GM23338 (cell line): ENCODE measurements around the gene ZNF609. TPM values are rescaled to one million over a fixed set of nuclear protein-coding genes. Genes with fewer than 3 reads are reported as not detected.
A peak's percentile ranks its signal among the peaks of the same experiment; 100 is the strongest.

ENCODE experiments used
- ATAC-seq: fragments of 200-7000 bp; cut with Tn5 transposase; 3 replicates; pipeline ENCODE4 v1.9.1; 2020
- DNase-seq: peaks from one replicate; pipeline ENCODE4 v3.0.0-alpha.2; 2015; ENCODE audit warnings: low spot score
- H2AFZ ChIP-seq: fragments of 200-600 bp; sonication (generic); 2 replicates; pipeline ENCODE4 v1.8.0; 2016; ENCODE audit warnings: antibody characterized with exemption, mild to moderate bottlenecking, moderate library complexity
- H3F3A ChIP-seq: fragments of 200-600 bp; sonication (generic); replicated peaks from 2 replicates; pipeline ENCODE4 v1.8.0; 2017; ENCODE audit warnings: antibody characterized with exemption, mixed run types, low read depth
- H3K27ac ChIP-seq: fragments of 200-600 bp; sonication (generic); 2 replicates; pipeline ENCODE4 v1.6.1; 2016; ENCODE audit warnings: low read depth
- H3K27me3 ChIP-seq: fragments of 200-600 bp; sonication (generic); 2 replicates; pipeline ENCODE4 v1.8.0; 2016; ENCODE audit warnings: mild to moderate bottlenecking, mixed run types, moderate library complexity; ENCODE audit not compliant: insufficient read depth
- H3K36me3 ChIP-seq: fragments of 200-600 bp; sonication (generic); 2 replicates; pipeline ENCODE4 v1.8.0; 2016; ENCODE audit warnings: mild to moderate bottlenecking; ENCODE audit not compliant: insufficient read depth
- H3K4me1 ChIP-seq: fragments of 200-600 bp; sonication (generic); 2 replicates; pipeline ENCODE4 v1.8.0; 2016; ENCODE audit warnings: mild to moderate bottlenecking, moderate library complexity; ENCODE audit not compliant: insufficient read depth
- H3K4me2 ChIP-seq: fragments of 200-600 bp; sonication (generic); 2 replicates; pipeline ENCODE4 v1.7.1; 2017; ENCODE audit warnings: mixed run types
- H3K4me3 ChIP-seq: fragments of 200-600 bp; sonication (generic); 2 replicates; pipeline ENCODE4 v1.6.1; 2016; ENCODE audit warnings: mixed run types
- H3K79me2 ChIP-seq: fragments of 200-600 bp; sonication (generic); replicated peaks from 2 replicates; pipeline ENCODE4 v1.8.0; 2017; ENCODE audit warnings: mild to moderate bottlenecking; ENCODE audit not compliant: insufficient read depth
- H3K9me2 ChIP-seq: fragments of 200-600 bp; sonication (generic); 2 replicates; pipeline ENCODE4 v1.8.0; 2017; ENCODE audit not compliant: insufficient read depth
- H4K20me1 ChIP-seq: fragments of 200-600 bp; sonication (generic); replicated peaks from 2 replicates; pipeline ENCODE4 v1.8.0; 2017; ENCODE audit warnings: mild to moderate bottlenecking; ENCODE audit not compliant: insufficient read depth
- H3K27ac Mint-ChIP-seq: 2 replicates; pipeline ENCODE4 v1.8.0; 2020; ENCODE audit warnings: inconsistent platforms, mild to moderate bottlenecking, moderate library complexity, mixed read lengths
- H3K27me3 Mint-ChIP-seq: 3 replicates; pipeline ENCODE4 v1.8.0; 2022; ENCODE audit warnings: low read depth, mild to moderate bottlenecking, moderate library complexity, mixed read lengths, inconsistent platforms; ENCODE audit not compliant: insufficient read depth, poor library complexity
- H3K36me3 Mint-ChIP-seq: 3 replicates; pipeline ENCODE4 v1.8.0; 2021; ENCODE audit warnings: low read depth, mild to moderate bottlenecking, inconsistent platforms, moderate library complexity, mixed read lengths
- H3K4me1 Mint-ChIP-seq: 3 replicates; pipeline ENCODE4 v1.8.0; 2020; ENCODE audit warnings: mild to moderate bottlenecking, inconsistent platforms, mixed read lengths
- H3K4me3 Mint-ChIP-seq: 3 replicates; pipeline ENCODE4 v1.8.0; 2021; ENCODE audit warnings: moderate library complexity, mild to moderate bottlenecking, inconsistent platforms, mixed read lengths
- H3K9me3 Mint-ChIP-seq: 3 replicates; pipeline ENCODE4 v1.8.0; 2020; ENCODE audit warnings: moderate library complexity, mild to moderate bottlenecking, inconsistent platforms, mixed read lengths
- CREB1 ChIP-seq: fragments of 250-450 bp; sonication (Bioruptor Pico); IDR thresholded peaks from 2 replicates; pipeline ENCODE4 v1.5.0; 2020; ENCODE audit warnings: low read depth, mild to moderate bottlenecking, moderate library complexity
- CTCF ChIP-seq, 2 experiments: fragments of 200-600 bp in 1 of 2; sonication (generic) in 1 of 2; conservative IDR thresholded peaks; 2 replicates each; pipeline versions ENCODE4 v1.5.1 to v1.6.1; 2016 to 2017; ENCODE audit warnings: antibody characterized with exemption in 2 of 2, low read depth in 2 of 2, mild to moderate bottlenecking in 2 of 2, moderate library complexity in 1 of 2
- EZH2 ChIP-seq: fragments of 200-600 bp; sonication (generic); IDR thresholded peaks from one replicate; pipeline ENCODE4 v1.8.0; 2017; ENCODE audit warnings: antibody characterized with exemption, mild to moderate bottlenecking, low read depth; ENCODE audit not compliant: unreplicated experiment
- NANOG ChIP-seq: IDR thresholded peaks from 2 replicates; pipeline ENCODE4 v1.6.1; 2016; ENCODE audit warnings: antibody characterized with exemption, borderline replicate concordance
- POLR2AphosphoS5 ChIP-seq: IDR thresholded peaks from 2 replicates; pipeline ENCODE4 v1.6.1; 2016; ENCODE audit warnings: antibody characterized with exemption, low read depth
- ZNF114 ChIP-seq: fragments of 250-450 bp; sonication (Bioruptor Pico); IDR thresholded peaks from 2 replicates; pipeline ENCODE4 v1.5.0; 2020; ENCODE audit warnings: mild to moderate bottlenecking, moderate library complexity
- ZNF331 ChIP-seq: fragments of 250-450 bp; sonication (Bioruptor Pico); IDR thresholded peaks from 2 replicates; pipeline ENCODE4 v1.5.0; 2020; ENCODE audit warnings: low read depth, mild to moderate bottlenecking, moderate library complexity
- polyA plus RNA-seq: library from polyadenylated mRNA; unstranded; fragments of >200 nt; fragmentation: Nextera tagmentation; extraction: Ambion mirVana; gene quantifications from 2 replicates; pipeline ENCODE4 v1.2.1, GENCODE V29; 2016
- total RNA-seq: library from RNA; depleted of rRNA; stranded (reverse); fragments of >200 nt; shearing (Covaris generic); gene quantifications from 2 replicates; pipeline ENCODE4 v1.2.3, GENCODE V29; 2014
- TF ChIP-seq, protein P1 (sequence below): IDR thresholded peaks from one replicate; pipeline ENCODE4 v1.6.1; 2018; ENCODE audit warnings: antibody characterized with exemption; ENCODE audit not compliant: unreplicated experiment
- TF ChIP-seq, protein P2 (sequence below): IDR thresholded peaks from 2 replicates; pipeline ENCODE4 v1.6.1; 2016; ENCODE audit warnings: antibody characterized with exemption

ZNF609 gene
- total and polyA plus RNA-seq, 2 experiments from 2014 or later, result 26.4 to 40.2 TPM

- peak; percentile 31 for TF ChIP-seq POLR2AphosphoS5
- TF ChIP-seq, protein P1, sequence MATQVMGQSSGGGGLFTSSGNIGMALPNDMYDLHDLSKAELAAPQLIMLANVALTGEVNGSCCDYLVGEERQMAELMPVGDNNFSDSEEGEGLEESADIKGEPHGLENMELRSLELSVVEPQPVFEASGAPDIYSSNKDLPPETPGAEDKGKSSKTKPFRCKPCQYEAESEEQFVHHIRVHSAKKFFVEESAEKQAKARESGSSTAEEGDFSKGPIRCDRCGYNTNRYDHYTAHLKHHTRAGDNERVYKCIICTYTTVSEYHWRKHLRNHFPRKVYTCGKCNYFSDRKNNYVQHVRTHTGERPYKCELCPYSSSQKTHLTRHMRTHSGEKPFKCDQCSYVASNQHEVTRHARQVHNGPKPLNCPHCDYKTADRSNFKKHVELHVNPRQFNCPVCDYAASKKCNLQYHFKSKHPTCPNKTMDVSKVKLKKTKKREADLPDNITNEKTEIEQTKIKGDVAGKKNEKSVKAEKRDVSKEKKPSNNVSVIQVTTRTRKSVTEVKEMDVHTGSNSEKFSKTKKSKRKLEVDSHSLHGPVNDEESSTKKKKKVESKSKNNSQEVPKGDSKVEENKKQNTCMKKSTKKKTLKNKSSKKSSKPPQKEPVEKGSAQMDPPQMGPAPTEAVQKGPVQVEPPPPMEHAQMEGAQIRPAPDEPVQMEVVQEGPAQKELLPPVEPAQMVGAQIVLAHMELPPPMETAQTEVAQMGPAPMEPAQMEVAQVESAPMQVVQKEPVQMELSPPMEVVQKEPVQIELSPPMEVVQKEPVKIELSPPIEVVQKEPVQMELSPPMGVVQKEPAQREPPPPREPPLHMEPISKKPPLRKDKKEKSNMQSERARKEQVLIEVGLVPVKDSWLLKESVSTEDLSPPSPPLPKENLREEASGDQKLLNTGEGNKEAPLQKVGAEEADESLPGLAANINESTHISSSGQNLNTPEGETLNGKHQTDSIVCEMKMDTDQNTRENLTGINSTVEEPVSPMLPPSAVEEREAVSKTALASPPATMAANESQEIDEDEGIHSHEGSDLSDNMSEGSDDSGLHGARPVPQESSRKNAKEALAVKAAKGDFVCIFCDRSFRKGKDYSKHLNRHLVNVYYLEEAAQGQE, result no peak
- TF ChIP-seq CREB1, result no peak
- no peak for TF ChIP-seq ZNF114 (CRISPR knock-in tag)
- no peak for TF ChIP-seq NANOG
- no peak for TF ChIP-seq ZNF331 (CRISPR knock-in tag)
- peaks cover 16% of the 10 kb centered on the region for H4K20me1 ChIP-seq
- peak overlapping the region; percentile 86 for H3K27ac ChIP-seq
- DNase-seq (peak; percentile 66), ATAC-seq (peak; percentile 59)
- H3K36me3 ChIP-seq, result peaks cover 45% of the 10 kb centered on the region
- peaks cover 17% of the 10 kb centered on the region for H3K4me1 ChIP-seq
- peaks cover 23% of the 10 kb centered on the region for H3K4me1 Mint-ChIP-seq
- H3K4me3 ChIP-seq, result peak overlapping the region; percentile 34; the same call in 1 of the 2 replicates
- H3K27me3 ChIP-seq, result no peaks in the 10 kb centered on the region
- H3F3A ChIP-seq, result peaks cover 58% of the 10 kb centered on the region
- no peaks in the 10 kb centered on the region for H3K9me2 ChIP-seq
- peak overlapping the region; percentile 73 for H3K4me2 ChIP-seq
- H3K27me3 Mint-ChIP-seq, result peaks cover 25% of the 10 kb centered on the region
- no peak overlapping the region for H2AFZ ChIP-seq
- H3K79me2 ChIP-seq, result peaks cover 23% of the 10 kb centered on the region
- H3K4me3 Mint-ChIP-seq, result peak overlapping the region; percentile 16
- H3K9me3 Mint-ChIP-seq, result no peaks in the 10 kb centered on the region; the same call in 1 of the 3 replicates
- peaks cover 88% of the 10 kb centered on the region for H3K36me3 Mint-ChIP-seq
- peak overlapping the region; percentile 90 for H3K27ac Mint-ChIP-seq
Observed at GRCh38 chr15:64731805-64732151, 271.4 kb downstream of the ZNF609 start.

DNA sequence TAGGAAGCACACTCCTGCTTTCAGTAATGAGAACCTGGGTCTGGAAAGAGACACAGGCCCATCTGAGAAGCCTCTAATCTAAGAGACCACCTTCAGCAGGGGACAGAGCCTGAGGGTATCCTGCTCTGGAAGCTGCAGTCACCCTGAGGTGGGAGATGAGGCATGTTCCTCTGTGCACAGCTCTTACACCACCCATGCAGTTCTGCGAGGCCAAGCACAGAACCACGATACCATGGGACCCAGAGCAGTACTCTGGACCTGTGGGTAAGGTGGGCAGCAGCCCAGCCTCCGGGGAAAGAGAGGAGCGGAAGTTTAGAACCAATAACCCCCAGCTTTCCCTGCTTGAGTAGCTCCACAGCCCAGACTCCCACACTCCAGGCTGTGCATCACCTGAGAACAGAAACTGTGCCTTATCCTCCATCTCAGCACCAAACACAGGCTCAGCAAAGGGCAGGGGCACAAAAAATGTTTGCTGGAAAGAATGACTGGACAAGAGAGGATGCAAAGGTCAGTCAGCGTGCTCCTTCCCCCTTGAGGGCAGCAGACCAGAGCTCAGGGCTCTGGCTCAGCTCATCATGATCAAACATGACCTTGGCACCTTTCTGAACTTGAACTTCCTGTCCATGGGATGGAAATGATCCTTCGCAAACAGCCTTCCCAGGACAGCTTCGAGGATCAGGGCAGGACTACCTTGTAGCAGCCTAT is 271.9 kb downstream of the ZNF609 start:
- Histone ChIP-seq H3K27ac (peak overlapping the region; percentile 86), H3F3A (peaks cover 60% of the 10 kb centered on the region), H3K27me3 (no peaks in the 10 kb centered on the region), H3K4me2 (peak overlapping the region; percentile 73), H3K4me1 (peaks cover 17% of the 10 kb centered on the region), H3K79me2 (peaks cover 19% of the 10 kb centered on the region), H2AFZ (no peak overlapping the region), H3K9me2 (no peaks in the 10 kb centered on the region), H3K4me3 (peak overlapping the region; percentile 34; the same call in 1 of the 2 replicates), H4K20me1 (peaks cover 16% of the 10 kb centered on the region), H3K36me3 (peaks cover 40% of the 10 kb centered on the region)
- Mint-ChIP-seq H3K36me3 (peaks cover 85% of the 10 kb centered on the region), H3K4me3 (peak overlapping the region; percentile 47; the same call in 1 of the 3 replicates), H3K4me1 (peaks cover 23% of the 10 kb centered on the region), H3K9me3 (no peaks in the 10 kb centered on the region; the same call in 1 of the 3 replicates), H3K27ac (peak overlapping the region; percentile 89), H3K27me3 (peaks cover 28% of the 10 kb centered on the region)
- ATAC-seq (peak; percentile 3; the same call in 2 of the 3 replicates), DNase-seq (no peak)
- TF ChIP-seq NANOG, result no peak
- TF ChIP-seq CREB1, result no peak
- no peak for TF ChIP-seq ZNF114 (CRISPR knock-in tag)
- TF ChIP-seq, protein P2, sequence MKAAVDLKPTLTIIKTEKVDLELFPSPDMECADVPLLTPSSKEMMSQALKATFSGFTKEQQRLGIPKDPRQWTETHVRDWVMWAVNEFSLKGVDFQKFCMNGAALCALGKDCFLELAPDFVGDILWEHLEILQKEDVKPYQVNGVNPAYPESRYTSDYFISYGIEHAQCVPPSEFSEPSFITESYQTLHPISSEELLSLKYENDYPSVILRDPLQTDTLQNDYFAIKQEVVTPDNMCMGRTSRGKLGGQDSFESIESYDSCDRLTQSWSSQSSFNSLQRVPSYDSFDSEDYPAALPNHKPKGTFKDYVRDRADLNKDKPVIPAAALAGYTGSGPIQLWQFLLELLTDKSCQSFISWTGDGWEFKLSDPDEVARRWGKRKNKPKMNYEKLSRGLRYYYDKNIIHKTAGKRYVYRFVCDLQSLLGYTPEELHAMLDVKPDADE, result no peak
- no peak for TF ChIP-seq EZH2
- no peak for TF ChIP-seq CTCF (conservative IDR thresholded peaks at IDR 0.05; ENCODE audit: low read depth in 2 of 2)
- no peak for TF ChIP-seq POLR2AphosphoS5
